C4-2B (cell line): ENCODE measurements around the gene KIF6.

Source experiments
- CTCF ChIP-seq: fragments of 450-650 bp; conservative IDR thresholded peaks from 2 replicates; pipeline ENCODE4 v1.5.1; 2017; ENCODE audit warnings: mild to moderate bottlenecking
- ZFX ChIP-seq: fragments of 450-650 bp; IDR thresholded peaks from 2 replicates; pipeline ENCODE4 v1.6.1; 2017

- no peak for TF ChIP-seq CTCF
- TF ChIP-seq ZFX: no peak
Observed at GRCh38 chr6:39416026-39416425, 309.2 kb downstream of the KIF6 start.
